Liver (tissue), 9 donors: ENCODE results near the gene SYT2. TPM values are rescaled to one million over a fixed set of nuclear protein-coding genes. Genes with fewer than 3 reads are reported as not detected.

Experiments
- DNase-seq: peaks from one replicate; pipeline ENCODE4 v3.0.0-alpha.2; 2017; ENCODE audit warnings: low spot score
- H3K27ac ChIP-seq, 2 donors: one replicate each; pipeline ENCODE4 v1.7.0; 2013; ENCODE audit warnings: inconsistent platforms in 2 of 2, low read length in 2 of 2, control low read depth in 1 of 2, low read depth in 1 of 2, mild to moderate bottlenecking in 1 of 2
- H3K27me3 ChIP-seq, 4 donors: one replicate each; pipeline versions ENCODE4 v1.6.1 to v1.7.0; 2013; ENCODE audit warnings: low read length in 3 of 4, inconsistent platforms in 1 of 4, mild to moderate bottlenecking in 1 of 4, moderate library complexity in 1 of 4; ENCODE audit not compliant: control insufficient read depth in 4 of 4, insufficient read depth in 4 of 4
- H3K36me3 ChIP-seq, 4 donors: one replicate each; pipeline versions ENCODE4 v1.6.1 to v1.7.0; 2013; ENCODE audit warnings: low read length in 3 of 4, mild to moderate bottlenecking in 3 of 4, low read depth in 1 of 4, moderate library complexity in 1 of 4; ENCODE audit not compliant: control insufficient read depth in 4 of 4, insufficient read depth in 3 of 4
- H3K4me1 ChIP-seq, 4 donors: one replicate each; pipeline versions ENCODE4 v1.6.1 to v1.7.0; 2013; ENCODE audit warnings: low read length in 3 of 4, mild to moderate bottlenecking in 3 of 4, moderate library complexity in 1 of 4; ENCODE audit not compliant: control insufficient read depth in 4 of 4, insufficient read depth in 4 of 4
- H3K4me3 ChIP-seq, 3 donors: one replicate each; pipeline versions ENCODE4 v1.6.1 to v1.7.0; 2013; ENCODE audit warnings: low read length in 3 of 3, control low read depth in 1 of 3, low read depth in 1 of 3, mild to moderate bottlenecking in 1 of 3
- H3K9ac ChIP-seq, 2 donors: one replicate each; pipeline ENCODE4 v1.7.0; 2013; ENCODE audit warnings: low read length in 2 of 2, mild to moderate bottlenecking in 2 of 2, moderate library complexity in 2 of 2, control low read depth in 1 of 2, low read depth in 1 of 2
- H3K9me3 ChIP-seq, 4 donors: one replicate each; pipeline versions ENCODE4 v1.6.1 to v1.7.0; 2013; ENCODE audit warnings: low read length in 3 of 4; ENCODE audit not compliant: control insufficient read depth in 4 of 4
- CTCF ChIP-seq: fragments of 150-350 bp; IDR thresholded peaks from 2 replicates; pipeline ENCODE4 v1.5.1; 2017; ENCODE audit warnings: improper control_type of control experiment, low read depth, low read length; ENCODE audit not compliant: missing input control
- EGR1 ChIP-seq, 2 donors: IDR thresholded peaks; 2 replicates each; pipeline ENCODE4 v1.6.1; 2016 to 2018; ENCODE audit warnings: antibody characterized with exemption in 2 of 2, low read depth in 2 of 2
- FOXA2 ChIP-seq: IDR thresholded peaks from 2 replicates; pipeline ENCODE4 v1.6.1; 2016; ENCODE audit warnings: antibody characterized with exemption
- GABPA ChIP-seq, 2 donors: IDR thresholded peaks in 1 of 2; conservative IDR thresholded peaks in 1 of 2; 2 replicates each; pipeline ENCODE4 v1.6.1; 2016; ENCODE audit warnings: antibody characterized with exemption in 2 of 2, mild to moderate bottlenecking in 1 of 2, moderate library complexity in 1 of 2
- HNF4A ChIP-seq, 2 donors: conservative IDR thresholded peaks; 2 replicates each; pipeline ENCODE4 v1.6.1; 2016; ENCODE audit warnings: antibody characterized with exemption in 2 of 2, mild to moderate bottlenecking in 2 of 2
- JUND ChIP-seq, 2 donors: IDR thresholded peaks; 2 replicates each; pipeline ENCODE4 v1.6.1; 2016; ENCODE audit warnings: antibody characterized with exemption in 2 of 2
- MAX ChIP-seq: IDR thresholded peaks from 2 replicates; pipeline ENCODE4 v1.6.1; 2016; ENCODE audit warnings: antibody characterized with exemption
- RAD21 ChIP-seq, 2 donors: IDR thresholded peaks; 2 replicates each; pipeline ENCODE4 v1.6.1; 2016; ENCODE audit warnings: antibody characterized with exemption in 2 of 2, mild to moderate bottlenecking in 2 of 2
- REST ChIP-seq: IDR thresholded peaks from 2 replicates; pipeline ENCODE4 v1.6.1; 2016; ENCODE audit warnings: antibody characterized with exemption, mild to moderate bottlenecking
- RXRA ChIP-seq, 2 donors: IDR thresholded peaks; 2 replicates each; pipeline ENCODE4 v1.6.1; 2017 to 2018; ENCODE audit warnings: antibody characterized with exemption in 2 of 2, mild to moderate bottlenecking in 1 of 2
- SP1 ChIP-seq: IDR thresholded peaks from 2 replicates; pipeline ENCODE4 v1.6.1; 2018; ENCODE audit warnings: antibody characterized with exemption, mild to moderate bottlenecking
- TAF1 ChIP-seq: conservative IDR thresholded peaks from 2 replicates; pipeline ENCODE4 v1.6.1; 2016; ENCODE audit warnings: antibody characterized with exemption, mild to moderate bottlenecking
- ZBTB33 ChIP-seq: IDR thresholded peaks from 2 replicates; pipeline ENCODE4 v1.6.1; 2016; ENCODE audit warnings: antibody characterized with exemption
- WGBS: extraction: QIAGEN DNeasy Blood & Tissue Kit; methylation state at CpG from one replicate; pipeline ENCODE4 v1.1.7; 2013; 5-methylcytosine and 5-hydroxymethylcytosine counted together
- polyA plus RNA-seq, 2 donors: library from polyadenylated mRNA; stranded (reverse) in 1 of 2; unstranded in 1 of 2; fragments of 200-250 nt in 1 of 2; fragments of >200 nt in 1 of 2; fragmentation: Nextera tagmentation in 1 of 2; extraction: Ambion mirVana in 1 of 2; gene quantifications; one replicate each; pipeline versions ENCODE4 v1.2.1 to v1.2.3, GENCODE V29; 2013 to 2015
- total RNA-seq, 2 donors: library from RNA; depleted of rRNA; stranded (reverse); fragments of >200 nt; gene quantifications; one replicate each; pipeline ENCODE4 v1.2.3, GENCODE V29; 2014
- TF ChIP-seq, protein P1 (sequence below): IDR thresholded peaks from 2 replicates; pipeline ENCODE4 v1.6.1; 2016; ENCODE audit warnings: antibody characterized with exemption
- donor health status: healthy.
- donor health status: healthy.
- donor health status: healthy.
- donor health status: healthy.
- donor health status: healthy.

Gene SYT2
- total and polyA plus RNA-seq, 4 donors: under 0.01 to 0.07 TPM; not detected in 2

DNA sequence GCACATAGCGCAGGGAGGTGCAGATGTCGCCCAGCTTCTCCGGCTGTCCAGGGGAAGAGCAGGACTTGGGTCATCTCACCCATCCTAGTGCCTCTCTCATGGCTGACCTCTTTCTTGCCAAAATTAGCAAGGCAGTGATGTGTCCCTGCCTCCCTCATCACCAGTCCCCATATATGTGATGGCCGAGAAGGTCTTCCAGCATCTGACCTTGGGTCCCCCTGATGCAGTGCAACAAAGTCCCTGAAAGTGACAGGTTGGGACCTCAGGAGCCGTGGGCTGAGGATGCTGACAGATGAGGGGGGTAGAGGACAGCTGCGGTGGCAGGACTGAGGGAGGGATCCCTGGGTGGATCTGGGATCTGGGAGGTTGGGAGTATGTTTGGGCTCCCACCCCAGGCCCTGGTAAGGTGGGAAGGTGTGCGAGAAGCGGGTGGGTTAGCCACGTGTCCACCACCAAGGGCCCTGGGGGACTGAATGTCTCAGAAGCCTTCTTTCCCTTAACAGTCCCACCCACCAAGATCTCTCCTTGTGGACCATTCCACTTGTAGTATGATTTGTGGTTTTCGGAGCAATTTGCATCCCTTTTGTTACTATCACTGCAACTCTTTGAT lies 109.7 kb downstream of the SYT2 start:
- no peaks in the 10 kb centered on the region for H3K4me1 ChIP-seq
- no peak for DNase-seq
- no peak overlapping the region for H3K9ac ChIP-seq
- no peak overlapping the region for H3K4me3 ChIP-seq
- no peak overlapping the region for H3K27ac ChIP-seq
- H3K36me3 ChIP-seq: peaks cover 0 to 4% (median under 1%) of the 10 kb centered on the region in 4 donors
- WGBS: 92% methylated on average over 10 of the region's 10 CpGs
- no peak for TF ChIP-seq SP1
- no peaks in the 10 kb centered on the region for H3K9me3 ChIP-seq
- H3K27me3 ChIP-seq: no peaks in the 10 kb centered on the region

DNA sequence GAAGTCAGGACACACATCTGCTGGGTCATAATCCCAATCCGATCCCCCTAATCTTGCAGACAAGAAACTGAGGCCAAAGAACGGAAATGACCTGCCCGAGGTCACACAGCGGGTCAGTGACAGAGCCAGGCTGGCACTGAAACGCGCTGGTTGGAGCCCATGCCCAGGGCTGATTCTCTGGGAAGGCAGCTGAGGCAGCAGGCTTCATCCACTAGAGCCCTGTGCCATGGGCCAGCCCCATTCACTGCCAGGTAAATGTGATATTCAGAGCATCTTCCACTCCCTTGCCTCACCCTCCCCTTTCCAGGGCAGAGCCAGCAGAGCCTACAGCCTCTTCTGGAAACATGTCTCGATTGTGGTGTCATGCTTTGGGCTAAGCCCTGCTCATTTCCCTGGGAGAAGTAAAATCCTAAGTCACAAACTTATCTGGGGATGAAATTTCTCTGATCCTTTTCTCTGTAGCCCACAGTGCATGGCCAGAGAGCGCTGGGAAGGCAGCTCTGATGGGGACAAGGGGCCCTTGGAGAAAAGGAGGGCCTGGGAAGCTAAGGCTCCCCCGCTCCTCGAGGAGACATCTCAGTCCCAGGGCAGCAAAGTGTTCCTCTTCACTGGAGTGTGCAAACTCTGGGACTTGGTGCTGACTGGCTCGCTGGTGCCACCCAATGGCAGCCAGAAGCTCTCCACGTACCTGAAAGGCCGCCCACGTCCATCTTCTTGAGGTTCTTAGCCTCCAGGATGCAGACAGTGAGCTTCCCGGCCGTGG lies 110.4 kb downstream of the SYT2 start:
- H3K9ac ChIP-seq: no peak overlapping the region
- WGBS: 63% methylated on average over 16 of the region's 16 CpGs
- peak; percentile 40 for DNase-seq
- no peaks in the 10 kb centered on the region for H3K4me1 ChIP-seq
- TF ChIP-seq RAD21 (IDR thresholded peaks at IDR 0.05) (peak; percentile 71 to 83), GABPA (IDR thresholded peaks at IDR 0.05 in 1 of 2, conservative IDR thresholded peaks at IDR 0.05 in 1 of 2) (no peak), CTCF (peak; percentile 47)
- H3K4me3 ChIP-seq: no peak overlapping the region
- H3K36me3 ChIP-seq: peaks cover 0 to 4% (median under 1%) of the 10 kb centered on the region in 4 donors
- no peaks in the 10 kb centered on the region for H3K27me3 ChIP-seq
- no peak overlapping the region for H3K27ac ChIP-seq
- H3K9me3 ChIP-seq: no peaks in the 10 kb centered on the region

- H3K4me1 ChIP-seq: no peaks in the 10 kb centered on the region
- WGBS: 93% methylated on average over 3 of the region's 3 CpGs
- H3K9ac ChIP-seq: no peak overlapping the region
- H3K36me3 ChIP-seq: peaks cover 0 to 3% (median 0%) of the 10 kb centered on the region in 4 donors
- no peak overlapping the region for H3K27ac ChIP-seq
- H3K9me3 ChIP-seq: no peaks in the 10 kb centered on the region
- no peaks in the 10 kb centered on the region for H3K27me3 ChIP-seq
- no peak for DNase-seq
- no peak overlapping the region for H3K4me3 ChIP-seq
- TF ChIP-seq, protein P1, sequence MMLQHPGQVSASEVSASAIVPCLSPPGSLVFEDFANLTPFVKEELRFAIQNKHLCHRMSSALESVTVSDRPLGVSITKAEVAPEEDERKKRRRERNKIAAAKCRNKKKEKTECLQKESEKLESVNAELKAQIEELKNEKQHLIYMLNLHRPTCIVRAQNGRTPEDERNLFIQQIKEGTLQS: no peak
- TF ChIP-seq JUND (IDR thresholded peaks at IDR 0.05) (no peak), MAX (no peak), ZBTB33 (no peak), CTCF (no peak), FOXA2 (no peak), GABPA (IDR thresholded peaks at IDR 0.05 in 1 of 2, conservative IDR thresholded peaks at IDR 0.05 in 1 of 2) (no peak), HNF4A (conservative IDR thresholded peaks at IDR 0.05) (no peak), RAD21 (IDR thresholded peaks at IDR 0.05) (no peak), REST (no peak), EGR1 (IDR thresholded peaks at IDR 0.05; ENCODE audit: low read depth in 2 of 2) (no peak), TAF1 (no peak), RXRA (IDR thresholded peaks at IDR 0.05) (no peak)
Measured at GRCh38 chr1:202597090-202597761, 113.0 kb downstream of the SYT2 start.
